CD14-positive monocyte (primary cell): ENCODE results near the gene FGFRL1. TPM values are rescaled to one million over a fixed set of nuclear protein-coding genes. Genes with fewer than 3 reads are reported as not detected.
A peak's percentile ranks its signal among the peaks of the same experiment; 100 is the strongest.

Experiments
- DNase-seq, 3 donors: peaks; one replicate each; pipeline ENCODE4 v3.0.0-alpha.2; 2011 to 2022
- H2AFZ ChIP-seq: 2 replicates; pipeline ENCODE4 v1.6.0; 2012; ENCODE audit warnings: mild to moderate bottlenecking, low read depth, low read length, inconsistent platforms; ENCODE audit not compliant: insufficient read depth, poor library complexity, severe bottlenecking
- H3K27ac ChIP-seq, 2 donors: 1 replicate in 1 of 2; 2 replicates in 1 of 2; pipeline ENCODE4 v1.5.1; 2012 to 2013; ENCODE audit warnings: low read length in 2 of 2, control low read depth in 1 of 2, inconsistent platforms in 1 of 2, low read depth in 1 of 2, mild to moderate bottlenecking in 1 of 2
- H3K27me3 ChIP-seq, 2 donors: one replicate each; pipeline versions ENCODE4 v1.6.0 to v1.6.1; 2011 to 2013; ENCODE audit warnings: low read length in 2 of 2; ENCODE audit not compliant: control insufficient read depth in 2 of 2, insufficient read depth in 2 of 2
- H3K36me3 ChIP-seq, 2 donors: replicated peaks in 1 of 2; 1 replicate in 1 of 2; 2 replicates in 1 of 2; pipeline versions ENCODE4 v1.5.1 to v1.6.1; 2012 to 2013; ENCODE audit warnings: low read length in 2 of 2, control low read depth in 1 of 2, inconsistent platforms in 1 of 2, mild to moderate bottlenecking in 1 of 2; ENCODE audit not compliant: insufficient read depth in 2 of 2, control insufficient read depth in 1 of 2
- H3K4me1 ChIP-seq, 2 donors: 1 replicate in 1 of 2; 2 replicates in 1 of 2; pipeline versions ENCODE4 v1.5.1 to v1.6.1; 2012 to 2013; ENCODE audit warnings: low read length in 2 of 2, control low read depth in 1 of 2, inconsistent platforms in 1 of 2, mild to moderate bottlenecking in 1 of 2, moderate library complexity in 1 of 2; ENCODE audit not compliant: insufficient read depth in 2 of 2, control insufficient read depth in 1 of 2
- H3K4me2 ChIP-seq: replicated peaks from 2 replicates; pipeline ENCODE3; 2012; ENCODE audit warnings: low read length, moderate library complexity, mild to moderate bottlenecking; ENCODE audit not compliant: poor library complexity, severe bottlenecking; ENCODE audit errors: extremely low read depth
- H3K4me3 ChIP-seq, 3 experiments: fragments of 200-600 bp in 1 of 3; sonication (generic) in 1 of 3; replicated peaks in 1 of 3; 1 replicate in 2 of 3; 2 replicates in 1 of 3; pipeline ENCODE4 v1.5.1; 2011 to 2013; ENCODE audit warnings: low read length in 3 of 3, mild to moderate bottlenecking in 3 of 3, control low read depth in 2 of 3, low read depth in 2 of 3, inconsistent platforms in 1 of 3, moderate library complexity in 1 of 3
- H3K79me2 ChIP-seq: 2 replicates; pipeline ENCODE4 v1.6.0; 2012; ENCODE audit warnings: mild to moderate bottlenecking, control low read depth, inconsistent platforms, low read length, moderate library complexity; ENCODE audit not compliant: insufficient read depth
- H3K9ac ChIP-seq: 2 replicates; pipeline ENCODE4 v1.6.0; 2017; ENCODE audit warnings: low read length, mild to moderate bottlenecking; ENCODE audit not compliant: insufficient read depth, poor library complexity, severe bottlenecking
- H3K9me3 ChIP-seq, 2 donors: replicated peaks in 1 of 2; 1 replicate in 1 of 2; 2 replicates in 1 of 2; pipeline versions ENCODE4 v1.5.1 to v1.6.1; 2012 to 2013; ENCODE audit warnings: low read length in 2 of 2, control low read depth in 1 of 2; ENCODE audit not compliant: control insufficient read depth in 1 of 2, insufficient read depth in 1 of 2
- H4K20me1 ChIP-seq: 2 replicates; pipeline ENCODE4 v1.6.0; 2012; ENCODE audit warnings: mild to moderate bottlenecking, low read length, control low read depth, moderate library complexity; ENCODE audit not compliant: insufficient read depth
- H3K27ac Mint-ChIP-seq, 7 donors: one replicate each; pipeline ENCODE4 v1.8.0; 2020; ENCODE audit warnings: mild to moderate bottlenecking in 7 of 7, mixed read lengths in 7 of 7, moderate library complexity in 6 of 7, inconsistent platforms in 2 of 7
- H3K27me3 Mint-ChIP-seq, 3 donors: one replicate each; pipeline ENCODE4 v1.8.0; 2021 to 2022; ENCODE audit warnings: low read depth in 3 of 3, mild to moderate bottlenecking in 3 of 3, mixed read lengths in 3 of 3, moderate library complexity in 3 of 3, inconsistent platforms in 1 of 3
- H3K36me3 Mint-ChIP-seq, 2 donors: one replicate each; pipeline ENCODE4 v1.8.0; 2020; ENCODE audit warnings: mixed read lengths in 2 of 2, inconsistent platforms in 1 of 2, mild to moderate bottlenecking in 1 of 2
- H3K4me1 Mint-ChIP-seq: one replicate; pipeline ENCODE4 v1.8.0; 2020; ENCODE audit warnings: mild to moderate bottlenecking, mixed read lengths
- H3K4me3 Mint-ChIP-seq, 2 donors: one replicate each; pipeline ENCODE4 v1.8.0; 2020; ENCODE audit warnings: mild to moderate bottlenecking in 2 of 2, mixed read lengths in 2 of 2, moderate library complexity in 1 of 2
- H3K9me3 Mint-ChIP-seq, 7 donors: one replicate each; pipeline ENCODE4 v1.8.0; 2020 to 2022; ENCODE audit warnings: mixed read lengths in 7 of 7, mild to moderate bottlenecking in 6 of 7, moderate library complexity in 6 of 7, inconsistent platforms in 2 of 7
- WGBS: methylation state at CpG from one replicate; pipeline ENCODE4 v1.1.5; 2013; ENCODE audit warnings: missing lambda C conversion rate; ENCODE audit not compliant: insufficient coverage; 5-methylcytosine and 5-hydroxymethylcytosine counted together
- intact Hi-C, 2 donors: fragments of 100-400 bp; cut with micrococcal nuclease; formaldehyde crosslinking; loops; one replicate each; pipeline versions ENCODE4 v1.15.0 to v1.15.1; 2023
- polyA plus RNA-seq, 3 donors: library from polyadenylated mRNA; depleted of rRNA in 1 of 3; unstranded in 2 of 3; stranded (reverse) in 1 of 3; fragments of 300-500 nt in 2 of 3; fragments of >200 nt in 1 of 3; fragmentation: Illumina TruSeq in 2 of 3; gene quantifications; 1 replicate in 2 of 3; 2 replicates in 1 of 3; pipeline ENCODE4 v1.2.3, GENCODE V29; 2012 to 2021
- TF ChIP-seq, protein P1 (sequence below): fragments of 200-600 bp; IDR thresholded peaks from one replicate; pipeline ENCODE4 v1.8.0; 2022; ENCODE audit warnings: antibody characterized with exemption, mild to moderate bottlenecking

The FGFRL1 gene
- polyA plus RNA-seq, 3 donors = 0.17 to 77.7 (median 0.28) TPM

DNA sequence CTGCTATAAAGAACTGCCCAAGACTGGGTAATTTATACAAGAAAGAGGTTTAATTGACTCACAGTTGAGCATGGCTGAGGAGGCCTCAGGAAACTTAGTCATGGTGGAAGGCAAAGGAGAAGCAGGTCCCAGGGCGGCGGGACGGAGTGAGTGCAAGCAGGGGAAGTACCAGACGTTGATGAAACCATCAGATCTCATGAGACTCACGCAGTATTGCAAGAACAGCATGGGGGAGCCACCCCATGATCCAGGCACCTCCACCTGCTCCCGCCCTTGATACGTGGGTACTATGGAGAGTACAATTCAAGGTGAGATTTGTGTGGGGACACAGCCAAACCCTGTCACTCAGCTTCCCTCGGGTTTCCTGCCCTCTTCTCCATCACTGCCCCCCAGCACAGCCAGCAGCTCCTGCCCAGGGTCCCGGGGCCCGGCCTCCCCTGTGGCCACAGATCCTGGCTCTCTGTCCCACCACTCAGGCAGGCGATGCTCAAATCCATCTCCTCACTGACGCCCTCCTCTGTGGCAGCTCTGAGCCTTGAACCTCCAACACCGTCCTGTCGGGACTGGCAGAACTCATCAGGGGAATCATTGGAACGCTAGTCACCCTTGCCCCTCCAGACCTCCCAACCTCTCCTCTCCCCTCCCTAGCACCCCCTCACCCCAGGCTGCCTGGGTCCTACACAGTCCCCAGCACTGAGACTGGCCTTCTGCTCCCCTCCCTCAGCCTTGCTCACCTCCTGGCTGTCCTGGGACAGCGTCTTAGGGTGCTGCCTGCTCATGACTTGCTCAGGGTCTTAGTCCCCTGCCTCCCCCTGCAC, 37.6 kb downstream of the FGFRL1 start:
- peaks cover 0 to 20% of the 10 kb centered on the region in 2 donors for H3K27me3 ChIP-seq
- no peaks in the 10 kb centered on the region for H4K20me1 ChIP-seq
- H3K4me1 ChIP-seq = peaks cover 8 to 21% of the 10 kb centered on the region in 2 donors
- no peak overlapping the region for H3K4me2 ChIP-seq
- no peak overlapping the region for H3K9ac ChIP-seq
- no peaks in the 10 kb centered on the region for H3K36me3 ChIP-seq
- H3K9me3 ChIP-seq = peaks cover 9 to 28% of the 10 kb centered on the region in 2 donors
- no peak overlapping the region for H3K4me3 ChIP-seq
- H3K27ac ChIP-seq = peak overlapping the region; percentile 27 to 73
- H3K36me3 Mint-ChIP-seq = peaks cover 0 to 7% of the 10 kb centered on the region in 2 donors
- no peak overlapping the region for H3K4me3 Mint-ChIP-seq
- WGBS = 67% methylated on average over 12 of the region's 16 CpGs
- H2AFZ ChIP-seq = no peak overlapping the region
- peaks cover 8 to 63% (median 46%) of the 10 kb centered on the region in 3 donors for H3K27me3 Mint-ChIP-seq
- TF ChIP-seq, protein P1, sequence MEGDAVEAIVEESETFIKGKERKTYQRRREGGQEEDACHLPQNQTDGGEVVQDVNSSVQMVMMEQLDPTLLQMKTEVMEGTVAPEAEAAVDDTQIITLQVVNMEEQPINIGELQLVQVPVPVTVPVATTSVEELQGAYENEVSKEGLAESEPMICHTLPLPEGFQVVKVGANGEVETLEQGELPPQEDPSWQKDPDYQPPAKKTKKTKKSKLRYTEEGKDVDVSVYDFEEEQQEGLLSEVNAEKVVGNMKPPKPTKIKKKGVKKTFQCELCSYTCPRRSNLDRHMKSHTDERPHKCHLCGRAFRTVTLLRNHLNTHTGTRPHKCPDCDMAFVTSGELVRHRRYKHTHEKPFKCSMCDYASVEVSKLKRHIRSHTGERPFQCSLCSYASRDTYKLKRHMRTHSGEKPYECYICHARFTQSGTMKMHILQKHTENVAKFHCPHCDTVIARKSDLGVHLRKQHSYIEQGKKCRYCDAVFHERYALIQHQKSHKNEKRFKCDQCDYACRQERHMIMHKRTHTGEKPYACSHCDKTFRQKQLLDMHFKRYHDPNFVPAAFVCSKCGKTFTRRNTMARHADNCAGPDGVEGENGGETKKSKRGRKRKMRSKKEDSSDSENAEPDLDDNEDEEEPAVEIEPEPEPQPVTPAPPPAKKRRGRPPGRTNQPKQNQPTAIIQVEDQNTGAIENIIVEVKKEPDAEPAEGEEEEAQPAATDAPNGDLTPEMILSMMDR = no peak
- no peaks in the 10 kb centered on the region for H3K79me2 ChIP-seq
- peaks cover 21% of the 10 kb centered on the region for H3K4me1 Mint-ChIP-seq
- peak overlapping the region in 6 of 7 donors; percentile 42 to 89 (median 80) for H3K27ac Mint-ChIP-seq
- peaks cover 9 to 41% (median 26%) of the 10 kb centered on the region in 7 donors for H3K9me3 Mint-ChIP-seq
- DNase-seq = peak; percentile 60 to 87 (median 77)
- intact Hi-C loops = no loop called here

DNA sequence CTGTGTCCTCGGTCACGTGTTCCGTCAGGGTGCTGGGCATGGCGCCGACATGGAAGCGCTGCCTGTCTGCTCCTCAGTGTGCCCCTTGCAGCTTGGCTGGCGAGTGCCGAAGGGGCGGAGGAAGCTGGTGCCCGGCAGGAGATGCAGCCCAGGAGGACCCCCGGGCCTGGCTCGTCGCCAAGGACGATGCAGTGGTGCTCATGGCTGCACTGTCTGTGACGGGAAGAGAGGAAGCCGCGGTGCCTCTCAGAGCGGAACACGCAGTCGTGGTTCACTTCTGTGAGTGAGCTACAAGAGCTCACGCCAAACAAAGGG, 38.1 kb downstream of the FGFRL1 start:
- Histone ChIP-seq H3K27ac (peak overlapping the region in 1 of 2 donors; percentile 73), H3K4me1 (peaks cover 3 to 15% of the 10 kb centered on the region in 2 donors), H3K4me3 (no peak overlapping the region), H3K9me3 (peaks cover 9 to 28% of the 10 kb centered on the region in 2 donors), H3K27me3 (peaks cover 0 to 15% of the 10 kb centered on the region in 2 donors), H3K36me3 (no peaks in the 10 kb centered on the region), H2AFZ (no peak overlapping the region), H3K79me2 (no peaks in the 10 kb centered on the region), H3K9ac (no peak overlapping the region), H4K20me1 (no peaks in the 10 kb centered on the region), H3K4me2 (no peak overlapping the region)
- Mint-ChIP-seq H3K4me1 (peaks cover 17% of the 10 kb centered on the region), H3K9me3 (peaks cover 9 to 41% (median 26%) of the 10 kb centered on the region in 7 donors), H3K27me3 (peaks cover 10 to 62% (median 47%) of the 10 kb centered on the region in 3 donors), H3K4me3 (no peak overlapping the region), H3K27ac (peak overlapping the region in 2 of 7 donors; percentile 46 to 89), H3K36me3 (peaks cover 0 to 7% of the 10 kb centered on the region in 2 donors)
- intact Hi-C loops = no loop called here
- DNase-seq = no peak
- TF ChIP-seq, protein P1 = no peak
- WGBS = 85% methylated on average over 21 of the region's 21 CpGs
